ENCODE data around the gene CLIC4. TPM values are rescaled to one million over a fixed set of nuclear protein-coding genes. Genes with fewer than 3 reads are reported as not detected.
A peak's percentile ranks its signal among the peaks of the same experiment; 100 is the strongest.
"Not testable (repeated sequence)": the region's sequence is repeated elsewhere in the genome, so short reads cannot be mapped to it uniquely, and the experiment has no call there.

The CLIC4 gene
- total RNA-seq, 2 donors from 2014 or later = 39.4 to 79.8 TPM

GRCh38 chr1:24739241-24739640 lies 6.0 kb upstream of the CLIC4 start:
- no peak for DNase-seq
- ATAC-seq = no peak
- intact Hi-C loops (cut with DNase I, micrococcal nuclease) = no loop called here

- peak; percentile 60 to 74 for DNase-seq
- peak; percentile 64 for ATAC-seq
- intact Hi-C loops (cut with DNase I, micrococcal nuclease) = no loop called here
These were observed 2.9 kb upstream of the CLIC4 start for GRCh38 chr1:24742090-24742938.

GRCh38 chr1:24743404-24744211 lies 1.6 kb upstream of the CLIC4 start:
- no peak for ATAC-seq
- intact Hi-C loops (cut with DNase I, micrococcal nuclease) = no loop called here
- DNase-seq = peak in 1 of 2 donors; percentile 12

- peak in 1 of 2 donors; percentile 58 for DNase-seq
- intact Hi-C loops (cut with DNase I, micrococcal nuclease) = no loop called here
- no peak for ATAC-seq
These were observed 615 bp downstream of the CLIC4 start for GRCh38 chr1:24745711-24746413.

GRCh38 chr1:24748191-24749121 lies 3.2 kb downstream of the CLIC4 start:
- no peak for DNase-seq
- ATAC-seq = no peak
- intact Hi-C loops (cut with DNase I, micrococcal nuclease) = no loop called here

- DNase-seq (no peak), ATAC-seq (no peak)
- intact Hi-C loops (cut with DNase I, micrococcal nuclease) = no loop called here
These were observed 4.0 kb downstream of the CLIC4 start for GRCh38 chr1:24749252-24749651.

GRCh38 chr1:24749886-24750285 lies 4.6 kb downstream of the CLIC4 start:
- intact Hi-C loops (cut with DNase I, micrococcal nuclease) = no loop called here
- ATAC-seq (no peak), DNase-seq (no peak)

- DNase-seq = no peak
- intact Hi-C loops (cut with DNase I, micrococcal nuclease) = no loop called here
- no peak for ATAC-seq
These were observed 6.6 kb downstream of the CLIC4 start for GRCh38 chr1:24751833-24752232.

GRCh38 chr1:24752305-24752704 lies 7.1 kb downstream of the CLIC4 start:
- DNase-seq (no peak), ATAC-seq (no peak)
- intact Hi-C loops (cut with DNase I, micrococcal nuclease) = no loop called here

GRCh38 chr1:24754229-24754628 lies 9.0 kb downstream of the CLIC4 start:
- ATAC-seq (no peak), DNase-seq (no peak)
- intact Hi-C loops (cut with DNase I, micrococcal nuclease) = no loop called here

GRCh38 chr1:24755323-24755722 lies 10.1 kb downstream of the CLIC4 start:
- intact Hi-C loops (cut with DNase I, micrococcal nuclease); DNase-seq; ATAC-seq: not testable (repeated sequence)

- ATAC-seq = no peak
- no peak for DNase-seq
- intact Hi-C loops (cut with DNase I, micrococcal nuclease) = no loop called here
These were observed 11.1 kb downstream of the CLIC4 start for GRCh38 chr1:24756395-24756794.

GRCh38 chr1:24759492-24759891 lies 14.2 kb downstream of the CLIC4 start:
- intact Hi-C loops (cut with DNase I, micrococcal nuclease) = no loop called here
- no peak for DNase-seq
- no peak for ATAC-seq

- intact Hi-C loops (cut with DNase I, micrococcal nuclease) = no loop called here
- DNase-seq (no peak), ATAC-seq (no peak)
These were observed 16.3 kb downstream of the CLIC4 start for GRCh38 chr1:24761582-24761981.

GRCh38 chr1:24762133-24762676 lies 17.0 kb downstream of the CLIC4 start:
- ATAC-seq (no peak), DNase-seq (no peak)
- intact Hi-C loops (cut with DNase I, micrococcal nuclease) = no loop called here

- DNase-seq = no peak
- no peak for ATAC-seq
- intact Hi-C loops (cut with DNase I, micrococcal nuclease) = no loop called here
These were observed 18.4 kb downstream of the CLIC4 start for GRCh38 chr1:24763671-24764070.

- intact Hi-C loops (cut with DNase I, micrococcal nuclease) = no loop called here
- ATAC-seq (no peak), DNase-seq (no peak)
These were observed 19.2 kb downstream of the CLIC4 start for GRCh38 chr1:24764439-24764838.

GRCh38 chr1:24764848-24765247 lies 19.6 kb downstream of the CLIC4 start:
- DNase-seq (no peak), ATAC-seq (no peak)
- intact Hi-C loops (cut with DNase I, micrococcal nuclease) = no loop called here
